Measurements from ENCODE around the gene PRKG1.

DNA sequence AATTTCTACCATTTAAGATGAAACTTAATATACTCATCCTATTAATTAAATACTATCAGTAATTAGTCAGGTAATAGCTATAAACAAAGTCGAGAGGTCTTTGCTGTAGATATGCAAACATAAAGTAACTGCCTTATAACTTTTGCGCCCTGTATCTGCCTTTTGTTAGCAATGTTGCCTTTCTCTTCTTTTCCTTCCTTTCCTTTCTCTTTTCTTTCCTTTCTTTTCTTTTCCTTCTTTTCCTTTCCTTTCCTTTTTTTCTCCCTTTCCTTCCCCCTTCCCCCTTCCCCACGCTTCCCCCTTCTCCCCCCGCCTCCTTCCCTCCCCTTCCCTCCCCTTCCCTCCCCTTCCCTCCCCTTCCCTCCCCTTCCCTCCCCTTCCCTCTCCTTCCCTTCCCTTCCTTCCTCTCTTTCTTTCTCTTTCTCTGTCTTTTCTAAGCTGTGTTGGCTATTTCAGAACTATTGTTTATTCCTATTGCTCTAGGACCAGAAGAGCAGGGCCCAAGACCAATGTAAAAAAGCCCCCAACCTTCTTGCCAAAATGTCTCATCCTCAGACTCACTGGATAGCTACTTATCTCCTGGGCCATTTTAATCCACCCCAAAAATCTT, 1174.5 kb downstream of the PRKG1 start:
- TF ChIP-seq, protein P1, sequence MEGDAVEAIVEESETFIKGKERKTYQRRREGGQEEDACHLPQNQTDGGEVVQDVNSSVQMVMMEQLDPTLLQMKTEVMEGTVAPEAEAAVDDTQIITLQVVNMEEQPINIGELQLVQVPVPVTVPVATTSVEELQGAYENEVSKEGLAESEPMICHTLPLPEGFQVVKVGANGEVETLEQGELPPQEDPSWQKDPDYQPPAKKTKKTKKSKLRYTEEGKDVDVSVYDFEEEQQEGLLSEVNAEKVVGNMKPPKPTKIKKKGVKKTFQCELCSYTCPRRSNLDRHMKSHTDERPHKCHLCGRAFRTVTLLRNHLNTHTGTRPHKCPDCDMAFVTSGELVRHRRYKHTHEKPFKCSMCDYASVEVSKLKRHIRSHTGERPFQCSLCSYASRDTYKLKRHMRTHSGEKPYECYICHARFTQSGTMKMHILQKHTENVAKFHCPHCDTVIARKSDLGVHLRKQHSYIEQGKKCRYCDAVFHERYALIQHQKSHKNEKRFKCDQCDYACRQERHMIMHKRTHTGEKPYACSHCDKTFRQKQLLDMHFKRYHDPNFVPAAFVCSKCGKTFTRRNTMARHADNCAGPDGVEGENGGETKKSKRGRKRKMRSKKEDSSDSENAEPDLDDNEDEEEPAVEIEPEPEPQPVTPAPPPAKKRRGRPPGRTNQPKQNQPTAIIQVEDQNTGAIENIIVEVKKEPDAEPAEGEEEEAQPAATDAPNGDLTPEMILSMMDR (conservative IDR thresholded peaks at IDR 0.05 in 1 of 2, IDR thresholded peaks at IDR 0.05 in 1 of 2; ENCODE audit: low read depth in 1 of 2, low read length in 2 of 2): no peak
- TF ChIP-seq EZH2 (IDR thresholded peaks at IDR 0.05; ENCODE audit: low read length, missing control alignments): no peak
